Uterus (tissue), 2 donors: Measurements from ENCODE around the gene MTRR.

Experiments used
- CTCF ChIP-seq, 4 experiments: fragments of 200-600 bp in 2 of 4; fragments of 450-650 bp in 2 of 4; sonication (generic) in 2 of 4; IDR thresholded peaks; one replicate each; pipeline ENCODE4 v1.5.1; 2016 to 2019; ENCODE audit warnings: antibody characterized with exemption in 4 of 4, mild to moderate bottlenecking in 2 of 4, moderate library complexity in 1 of 4
- POLR2A ChIP-seq, 2 donors: fragments of 450-650 bp; IDR thresholded peaks; one replicate each; pipeline ENCODE4 v1.6.1; 2016; ENCODE audit warnings: antibody characterized with exemption in 2 of 2, mild to moderate bottlenecking in 1 of 2, moderate library complexity in 1 of 2

GRCh38 chr5:7888901-7889300 is 20.0 kb downstream of the MTRR start:
- no peak for TF ChIP-seq CTCF (IDR thresholded peaks at IDR 0.05)
- no peak for TF ChIP-seq POLR2A (IDR thresholded peaks at IDR 0.05)
